KMS-11 (cell line): ENCODE data around the gene STS.

ENCODE experiments used
- H2AFZ ChIP-seq: fragments of 200-600 bp; sonication (generic); 2 replicates; pipeline ENCODE4 v1.6.1; 2016; ENCODE audit warnings: antibody characterized with exemption, mixed run types, low read depth
- H3K27ac ChIP-seq: fragments of 200-600 bp; sonication (generic); 2 replicates; pipeline ENCODE4 v1.6.1; 2016; ENCODE audit warnings: mild to moderate bottlenecking, mixed run types
- H3K27me3 ChIP-seq: fragments of 200-600 bp; sonication (generic); 2 replicates; pipeline ENCODE4 v1.6.1; 2017; ENCODE audit warnings: mild to moderate bottlenecking, low read depth, mixed run types, moderate library complexity; ENCODE audit not compliant: insufficient read depth
- H3K36me3 ChIP-seq: fragments of 200-600 bp; sonication (generic); 2 replicates; pipeline ENCODE4 v1.6.1; 2017; ENCODE audit warnings: mild to moderate bottlenecking, mixed run types; ENCODE audit not compliant: insufficient read depth
- H3K4me1 ChIP-seq: fragments of 200-600 bp; sonication (generic); 2 replicates; pipeline ENCODE4 v1.6.1; 2016; ENCODE audit warnings: mild to moderate bottlenecking, low read depth, mixed run types; ENCODE audit not compliant: poor library complexity, severe bottlenecking
- H3K4me2 ChIP-seq: fragments of 200-600 bp; sonication (generic); 2 replicates; pipeline ENCODE4 v1.7.0; 2016; ENCODE audit warnings: mild to moderate bottlenecking, mixed run types
- H3K4me3 ChIP-seq: fragments of 200-600 bp; sonication (generic); IDR thresholded peaks from 2 replicates; pipeline ENCODE4 v1.6.1; 2017; ENCODE audit warnings: low read depth, low read length, mixed read lengths; ENCODE audit not compliant: insufficient read depth
- H3K79me2 ChIP-seq: fragments of 200-600 bp; sonication (generic); 2 replicates; pipeline ENCODE4 v1.6.1; 2016; ENCODE audit warnings: low read depth, mixed run types; ENCODE audit not compliant: insufficient read depth
- H3K9ac ChIP-seq: fragments of 200-600 bp; sonication (generic); 2 replicates; pipeline ENCODE4 v1.6.1; 2016; ENCODE audit warnings: mild to moderate bottlenecking, mixed run types
- H4K20me1 ChIP-seq: fragments of 200-600 bp; sonication (generic); 2 replicates; pipeline ENCODE4 v1.6.1; 2016; ENCODE audit warnings: mild to moderate bottlenecking, mixed run types; ENCODE audit not compliant: insufficient read depth
- TF ChIP-seq, protein P1 (sequence below): fragments of 200-600 bp; sonication (generic); conservative IDR thresholded peaks from 2 replicates; pipeline ENCODE4 v1.6.1; 2017; ENCODE audit warnings: low read depth, mild to moderate bottlenecking, antibody characterized with exemption, low read length, moderate library complexity, mixed read lengths

STS gene

GRCh38 chrX:7184816-7185215, 37.3 kb downstream of the STS start:
- no peaks in the 10 kb centered on the region for H3K79me2 ChIP-seq
- no peak overlapping the region for H3K4me2 ChIP-seq
- no peaks in the 10 kb centered on the region for H3K27me3 ChIP-seq
- H3K36me3 ChIP-seq = no peaks in the 10 kb centered on the region
- H3K4me3 ChIP-seq = no peak overlapping the region
- no peak overlapping the region for H3K27ac ChIP-seq
- no peaks in the 10 kb centered on the region for H3K4me1 ChIP-seq
- H2AFZ ChIP-seq = no peak overlapping the region
- no peaks in the 10 kb centered on the region for H4K20me1 ChIP-seq
- TF ChIP-seq, protein P1, sequence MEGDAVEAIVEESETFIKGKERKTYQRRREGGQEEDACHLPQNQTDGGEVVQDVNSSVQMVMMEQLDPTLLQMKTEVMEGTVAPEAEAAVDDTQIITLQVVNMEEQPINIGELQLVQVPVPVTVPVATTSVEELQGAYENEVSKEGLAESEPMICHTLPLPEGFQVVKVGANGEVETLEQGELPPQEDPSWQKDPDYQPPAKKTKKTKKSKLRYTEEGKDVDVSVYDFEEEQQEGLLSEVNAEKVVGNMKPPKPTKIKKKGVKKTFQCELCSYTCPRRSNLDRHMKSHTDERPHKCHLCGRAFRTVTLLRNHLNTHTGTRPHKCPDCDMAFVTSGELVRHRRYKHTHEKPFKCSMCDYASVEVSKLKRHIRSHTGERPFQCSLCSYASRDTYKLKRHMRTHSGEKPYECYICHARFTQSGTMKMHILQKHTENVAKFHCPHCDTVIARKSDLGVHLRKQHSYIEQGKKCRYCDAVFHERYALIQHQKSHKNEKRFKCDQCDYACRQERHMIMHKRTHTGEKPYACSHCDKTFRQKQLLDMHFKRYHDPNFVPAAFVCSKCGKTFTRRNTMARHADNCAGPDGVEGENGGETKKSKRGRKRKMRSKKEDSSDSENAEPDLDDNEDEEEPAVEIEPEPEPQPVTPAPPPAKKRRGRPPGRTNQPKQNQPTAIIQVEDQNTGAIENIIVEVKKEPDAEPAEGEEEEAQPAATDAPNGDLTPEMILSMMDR = no peak
- no peak overlapping the region for H3K9ac ChIP-seq

GRCh38 chrX:7188672-7189071, 41.2 kb downstream of the STS start:
- Histone ChIP-seq H4K20me1 (no peaks in the 10 kb centered on the region), H3K27ac (no peak overlapping the region), H3K4me3 (no peak overlapping the region), H3K27me3 (no peaks in the 10 kb centered on the region), H3K9ac (no peak overlapping the region), H3K79me2 (no peaks in the 10 kb centered on the region), H3K36me3 (no peaks in the 10 kb centered on the region), H3K4me1 (no peaks in the 10 kb centered on the region), H3K4me2 (no peak overlapping the region), H2AFZ (no peak overlapping the region)
- TF ChIP-seq, protein P1 = no peak

- H2AFZ ChIP-seq = no peak overlapping the region
- H3K27ac ChIP-seq = no peak overlapping the region
- no peaks in the 10 kb centered on the region for H3K36me3 ChIP-seq
- H3K4me2 ChIP-seq = no peak overlapping the region
- H3K4me3 ChIP-seq = no peak overlapping the region
- H3K27me3 ChIP-seq = no peaks in the 10 kb centered on the region
- H3K79me2 ChIP-seq = no peaks in the 10 kb centered on the region
- H3K9ac ChIP-seq = no peak overlapping the region
- no peaks in the 10 kb centered on the region for H3K4me1 ChIP-seq
- no peaks in the 10 kb centered on the region for H4K20me1 ChIP-seq
- TF ChIP-seq, protein P1 = no peak
Observed at GRCh38 chrX:7190157-7190556, 42.6 kb downstream of the STS start.

GRCh38 chrX:7191681-7192110, 44.2 kb downstream of the STS start:
- H3K4me2 ChIP-seq = no peak overlapping the region
- H2AFZ ChIP-seq = no peak overlapping the region
- H3K9ac ChIP-seq = no peak overlapping the region
- H3K27ac ChIP-seq = no peak overlapping the region
- no peaks in the 10 kb centered on the region for H3K36me3 ChIP-seq
- no peak overlapping the region for H3K4me3 ChIP-seq
- H3K79me2 ChIP-seq = no peaks in the 10 kb centered on the region
- no peaks in the 10 kb centered on the region for H3K27me3 ChIP-seq
- H3K4me1 ChIP-seq = no peaks in the 10 kb centered on the region
- TF ChIP-seq, protein P1 = 0 out of 2 replicates have a peak, but pooled peaks have one; percentile 10
- H4K20me1 ChIP-seq = no peaks in the 10 kb centered on the region
